Heart right ventricle (tissue), 16 donors: ENCODE data around the gene CALCA. TPM values are rescaled to one million over a fixed set of nuclear protein-coding genes. Genes with fewer than 3 reads are reported as not detected.

Experiments used
- ATAC-seq, 8 donors: fragments of 200-7000 bp; cut with Tn5 transposase; one replicate each; pipeline ENCODE4 v1.9.1; 2020; ENCODE audit warnings: mild to moderate bottlenecking in 8 of 8, moderate library complexity in 8 of 8, moderate number of reproducible peaks in 1 of 8
- DNase-seq, 2 donors: peaks; one replicate each; pipeline ENCODE4 v3.0.0-alpha.2; 2020
- H3K27ac ChIP-seq, 10 donors: fragments of 200-600 bp; sonication (generic) in 2 of 10; one replicate each; pipeline versions ENCODE4 v1.5.0 to v1.8.0; 2020 to 2022; ENCODE audit warnings: mild to moderate bottlenecking in 3 of 10
- H3K27me3 ChIP-seq, 7 donors: fragments of 200-600 bp; one replicate each; pipeline ENCODE4 v1.8.0; 2021 to 2022; ENCODE audit warnings: mild to moderate bottlenecking in 2 of 7
- H3K36me3 ChIP-seq, 9 donors: fragments of 200-600 bp; sonication (generic) in 1 of 9; one replicate each; pipeline versions ENCODE4 v1.5.0 to v1.8.0; 2020 to 2022; ENCODE audit warnings: mild to moderate bottlenecking in 2 of 9
- H3K4me1 ChIP-seq, 9 donors: fragments of 200-600 bp; sonication (generic) in 1 of 9; one replicate each; pipeline versions ENCODE4 v1.5.0 to v1.8.0; 2020 to 2022; ENCODE audit warnings: mild to moderate bottlenecking in 4 of 9
- H3K4me3 ChIP-seq, 10 donors: fragments of 200-600 bp; sonication (generic) in 2 of 10; one replicate each; pipeline versions ENCODE4 v1.5.0 to v1.8.0; 2020 to 2022; ENCODE audit warnings: mild to moderate bottlenecking in 7 of 10, moderate library complexity in 2 of 10
- H3K9me3 ChIP-seq, 11 donors: fragments of 200-600 bp in 10 of 11; sonication (generic) in 2 of 11; one replicate each; pipeline versions ENCODE4 v1.5.0 to v1.8.0; 2013 to 2022; ENCODE audit warnings: mild to moderate bottlenecking in 2 of 11, control low read depth in 1 of 11, moderate library complexity in 1 of 11
- WGBS, 2 donors: extraction: QIAGEN DNeasy Blood & Tissue Kit; methylation state at CpG; one replicate each; pipeline ENCODE4 v1.1.7; 2013; ENCODE audit warnings: inconsistent platforms in 1 of 2; 5-methylcytosine and 5-hydroxymethylcytosine counted together
- intact Hi-C, 10 donors: fragments of 100-400 bp; cut with DNase I; formaldehyde crosslinking; loops; one replicate each; pipeline versions ENCODE4 v1.11.1 to v1.14.2; 2022
- long read RNA-seq, 3 donors: library from polyadenylated mRNA; unstranded; transcript quantifications; one replicate each; pipeline ENCODE4 v2.0.0, GENCODE V29; 2020 to 2021
- polyA plus RNA-seq, 2 donors: library from polyadenylated mRNA; stranded (reverse); fragments of 200-250 nt; gene quantifications; one replicate each; pipeline ENCODE4 v1.2.3, GENCODE V29; 2013
- total RNA-seq, 10 donors: library from RNA; stranded (reverse); fragmentation: NEBNext Ultra II Directional in 3 of 10; extraction: Animal tissue kit (Norgen Biotek cat#: 25700) in 3 of 10; gene quantifications; one replicate each; pipeline versions ENCODE4 v1.2.1 to v1.2.4, GENCODE V29; 2021 to 2023
- TF ChIP-seq, protein P1 (sequence below), 9 donors: fragments of 200-600 bp; sonication (generic) in 2 of 9; IDR thresholded peaks; one replicate each; pipeline versions ENCODE4 v1.5.0 to v1.8.0; 2021 to 2022; ENCODE audit warnings: antibody characterized with exemption in 9 of 9, mild to moderate bottlenecking in 5 of 9, moderate library complexity in 1 of 9
- donor health status: Arrhythmogenic right ventricular cardiomyopathy.
- donor health status: ischemic (EF 13 %, LVEDD 7.1; RV severe dilation, severe dysfunction).
- donor health status: healthy with polysubstance abuse.
- donor health status: DM: no; HTN: yes; CAD: no.
- donor health status: DM: no; HTN: no; CAD: no.
- donor health status: ischemic (EF 25% LVEDD 6.9; RV normal size, moderate dysfunction).
- donor health status: ischemic (EF 25% LVEDD 5.7; RV mildly dilated, moderate dysfunction).
- donor health status: healthy.
- donor health status: DM: yes; HTN: yes; CAD: no.
- donor health status: Ischemic cardiomyopathy.
- donor health status: ischemic (EF 35%, LVEDD 5.7; RV mildly dilated, moderate dysfunction).
- donor health status: nonischemic (EF 11% LVEDD 7.7; RV severe dilation, severe dysfunction).
- donor health status: DM: yes; HTN: yes; CAD: no.
- donor health status: PGD.
- donor health status: ischemic (EF 29% LVEDD 5.4; RV normal size, mild dysfunction).
- donor health status: nonischemic (EF 23%, LVEDD 6.1; RV moderate dilation, normal function).

Gene CALCA, protein sequence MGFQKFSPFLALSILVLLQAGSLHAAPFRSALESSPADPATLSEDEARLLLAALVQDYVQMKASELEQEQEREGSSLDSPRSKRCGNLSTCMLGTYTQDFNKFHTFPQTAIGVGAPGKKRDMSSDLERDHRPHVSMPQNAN
- total RNA-seq (1 to 10 TPM in 1 of 10 donors, under 1 TPM in 3, not detected in 6; 0.34 to 9.9 (median 0.65) TPM), polyA plus RNA-seq (1 to 10 TPM in 1 of 2 donors, not detected in 1; 1.1 TPM)
- long read RNA-seq, donor 1, result 0 reads
- long read RNA-seq, donor 2, result 0 reads
- long read RNA-seq, donor 3, partial matches to known transcripts, result 0 of 1 reads
- long read RNA-seq, donor 3, other reads (novel, unspliced or antisense), result 1 of 1 reads

DNA sequence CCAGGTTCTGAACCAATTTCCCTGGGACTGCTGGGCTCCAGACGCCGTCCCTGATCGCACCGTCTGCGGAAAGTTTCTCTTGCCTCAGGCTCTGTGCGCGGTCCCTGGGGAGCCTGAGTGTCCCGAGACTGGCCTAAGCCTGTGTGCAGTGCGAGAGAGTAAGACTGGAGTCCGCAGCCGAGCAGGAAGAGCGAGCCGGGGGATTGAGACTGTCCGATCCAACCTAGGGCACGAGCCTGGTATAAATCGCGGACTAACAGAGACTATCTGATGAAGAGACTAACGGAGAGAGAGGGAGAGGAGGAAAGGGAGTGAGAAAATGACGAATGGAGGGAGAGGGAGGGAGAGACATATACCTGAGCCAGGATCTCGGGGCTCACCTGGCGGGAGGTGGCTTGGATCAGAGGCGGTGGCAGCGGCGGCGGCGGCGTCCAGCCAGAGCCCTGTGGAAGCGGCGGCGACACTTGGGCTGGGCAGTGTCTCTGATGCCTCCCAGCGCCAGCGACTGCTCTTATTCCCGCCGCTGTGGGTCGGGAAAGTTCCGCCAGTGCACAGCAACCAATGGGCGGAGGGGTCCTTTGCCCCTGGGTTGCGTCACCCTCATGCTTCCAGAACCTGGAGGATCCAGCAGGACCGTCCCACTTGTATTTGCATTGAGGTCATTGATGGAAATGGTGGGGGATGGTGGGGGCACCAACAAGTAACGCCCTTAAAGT is at the start of gene CALCA:
CALCA (minus strand) TSS at position 487 of the 716 bp plus-strand sequence. CDS start 1,159 bp downstream, outside the sequence.
- peaks cover 27 to 95% (median 91%) of the 10 kb centered on the region in 7 donors for H3K27me3 ChIP-seq
- ATAC-seq, result peak in 1 of 8 donors; percentile 18
- intact Hi-C loops, result loop anchor here in 6 of 10 donors (5.0 to 10.0 kb wide), 2 partner anchors 100 to 103 kb away; partner anchors contain the start of gene CALCB (in 6 of the 6)
- no peak within 1 kb of the TSS for H3K27ac ChIP-seq
- TF ChIP-seq, protein P1, sequence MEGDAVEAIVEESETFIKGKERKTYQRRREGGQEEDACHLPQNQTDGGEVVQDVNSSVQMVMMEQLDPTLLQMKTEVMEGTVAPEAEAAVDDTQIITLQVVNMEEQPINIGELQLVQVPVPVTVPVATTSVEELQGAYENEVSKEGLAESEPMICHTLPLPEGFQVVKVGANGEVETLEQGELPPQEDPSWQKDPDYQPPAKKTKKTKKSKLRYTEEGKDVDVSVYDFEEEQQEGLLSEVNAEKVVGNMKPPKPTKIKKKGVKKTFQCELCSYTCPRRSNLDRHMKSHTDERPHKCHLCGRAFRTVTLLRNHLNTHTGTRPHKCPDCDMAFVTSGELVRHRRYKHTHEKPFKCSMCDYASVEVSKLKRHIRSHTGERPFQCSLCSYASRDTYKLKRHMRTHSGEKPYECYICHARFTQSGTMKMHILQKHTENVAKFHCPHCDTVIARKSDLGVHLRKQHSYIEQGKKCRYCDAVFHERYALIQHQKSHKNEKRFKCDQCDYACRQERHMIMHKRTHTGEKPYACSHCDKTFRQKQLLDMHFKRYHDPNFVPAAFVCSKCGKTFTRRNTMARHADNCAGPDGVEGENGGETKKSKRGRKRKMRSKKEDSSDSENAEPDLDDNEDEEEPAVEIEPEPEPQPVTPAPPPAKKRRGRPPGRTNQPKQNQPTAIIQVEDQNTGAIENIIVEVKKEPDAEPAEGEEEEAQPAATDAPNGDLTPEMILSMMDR (IDR thresholded peaks at IDR 0.05), result no peak
- H3K4me1 ChIP-seq, result peaks cover 2 to 39% (median 26%) of the 10 kb centered on the region in 9 donors
- no peaks in the 10 kb centered on the region for H3K36me3 ChIP-seq
- no peak for DNase-seq
- WGBS, 2 donors, result 3 to 4% methylated on average over 40 of the region's 40 CpGs
- no peak within 1 kb of the TSS for H3K4me3 ChIP-seq
- no peaks in the 10 kb centered on the region for H3K9me3 ChIP-seq

DNA sequence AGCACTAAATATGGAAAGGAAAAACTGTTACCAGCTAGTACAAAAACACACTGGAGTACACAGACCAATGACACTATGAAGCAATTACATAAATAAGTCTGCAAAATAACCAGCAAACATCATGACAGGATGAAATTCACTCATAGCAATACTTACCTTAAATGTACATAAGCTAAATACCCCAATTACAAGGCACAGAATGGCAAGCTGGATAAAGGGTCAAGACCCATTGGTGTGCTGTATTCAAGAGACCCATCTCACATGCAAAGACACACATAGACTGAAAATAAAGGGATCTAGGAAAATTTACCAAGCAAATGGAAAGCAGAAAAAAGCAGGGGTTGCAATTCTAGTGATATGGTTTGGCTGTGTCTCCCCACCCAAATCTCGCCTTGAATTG is 44.0 kb upstream of the CALCA start:
- no peaks in the 10 kb centered on the region for H3K4me1 ChIP-seq
- intact Hi-C loops, result no loop called here
- no peaks in the 10 kb centered on the region for H3K36me3 ChIP-seq
- WGBS, 2 donors, result 95 to 100% methylated on average over 1 of the region's 1 CpG
- TF ChIP-seq, protein P1 (IDR thresholded peaks at IDR 0.05), result no peak
- no peak overlapping the region for H3K27ac ChIP-seq
- peaks cover 0 to 6% (median 0%) of the 10 kb centered on the region in 7 donors for H3K27me3 ChIP-seq
- H3K4me3 ChIP-seq, result no peak overlapping the region
- no peak for DNase-seq
- no peak for ATAC-seq
- H3K9me3 ChIP-seq, result peaks cover 0 to 44% (median 19%) of the 10 kb centered on the region in 11 donors

DNA sequence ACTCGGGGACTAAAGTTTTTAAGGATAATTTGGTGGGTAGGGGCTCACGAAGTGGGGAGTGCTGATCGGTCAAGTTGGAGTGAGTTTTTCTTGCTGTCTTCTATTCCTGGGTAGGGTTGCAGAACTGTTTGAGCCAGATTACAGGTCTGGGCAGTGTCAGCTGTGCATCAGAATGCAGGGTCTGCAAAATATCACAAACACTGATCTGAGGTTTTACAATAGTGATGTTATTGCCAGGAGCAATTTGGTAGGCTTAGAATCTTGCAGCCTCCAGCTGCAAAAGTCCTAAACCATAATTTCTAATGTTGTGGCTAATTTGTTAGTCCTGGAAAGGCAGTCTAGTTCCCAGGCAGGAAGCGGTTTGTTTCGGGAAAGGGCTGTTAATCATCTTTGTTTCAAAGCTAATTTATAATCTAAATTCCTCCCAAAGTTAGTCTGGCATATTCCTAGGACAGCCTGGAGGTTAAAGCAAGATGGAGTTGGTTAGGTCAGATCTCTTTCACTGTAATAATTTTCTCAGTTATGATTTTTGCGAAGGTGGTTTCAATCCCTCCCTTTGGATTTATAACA is 39.7 kb upstream of the CALCA start:
- ATAC-seq, result no peak
- no peaks in the 10 kb centered on the region for H3K36me3 ChIP-seq
- no peak for DNase-seq
- H3K4me3 ChIP-seq, result no peak overlapping the region
- TF ChIP-seq, protein P1 (IDR thresholded peaks at IDR 0.05), result no peak
- H3K9me3 ChIP-seq, result peaks cover 0 to 24% (median 11%) of the 10 kb centered on the region in 11 donors
- intact Hi-C loops, result no loop called here
- WGBS, 2 donors, result 43 to 52% methylated on average over 6 of the region's 6 CpGs
- H3K27me3 ChIP-seq, result peaks cover 0 to 18% (median 12%) of the 10 kb centered on the region in 7 donors
- no peaks in the 10 kb centered on the region for H3K4me1 ChIP-seq
- no peak overlapping the region for H3K27ac ChIP-seq

DNA sequence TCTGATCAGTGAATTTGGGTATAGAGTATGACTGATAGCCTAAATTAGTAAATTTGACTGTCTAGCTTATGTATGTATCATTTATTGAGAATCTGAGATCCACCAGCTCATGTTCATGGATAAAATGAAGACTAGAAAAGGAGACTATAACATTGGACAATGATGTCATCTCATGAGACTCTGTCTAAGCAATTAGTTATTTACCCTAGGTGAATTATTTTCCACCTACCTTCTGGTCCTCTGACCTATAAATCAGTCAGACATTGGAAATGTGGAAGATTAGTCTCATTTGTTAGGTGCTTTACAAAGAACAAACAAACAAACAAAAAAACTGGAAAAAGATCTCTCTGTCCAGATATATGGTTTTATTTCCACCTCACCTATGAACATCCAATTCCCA is 38.7 kb upstream of the CALCA start:
- no peak for ATAC-seq
- no peak overlapping the region for H3K4me3 ChIP-seq
- no peak overlapping the region for H3K27ac ChIP-seq
- H3K36me3 ChIP-seq, result no peaks in the 10 kb centered on the region
- H3K4me1 ChIP-seq, result no peaks in the 10 kb centered on the region
- intact Hi-C loops, result no loop called here
- TF ChIP-seq, protein P1 (IDR thresholded peaks at IDR 0.05), result no peak
- H3K9me3 ChIP-seq, result peaks cover 0 to 16% (median 5%) of the 10 kb centered on the region in 11 donors
- peaks cover 0 to 18% (median 12%) of the 10 kb centered on the region in 7 donors for H3K27me3 ChIP-seq
- DNase-seq, result no peak
